H1 (cell line): ENCODE measurements around the gene AVPR2. TPM values are rescaled to one million over a fixed set of nuclear protein-coding genes. Genes with fewer than 3 reads are reported as not detected.
A peak's percentile ranks its signal among the peaks of the same experiment; 100 is the strongest.

Experiments
- CTCF ChIA-PET: fragments of 300-600 bp; sonication (Branson Sonifier 250); formaldehyde crosslinking; loops from one replicate; lab custom pipeline; 2021; ENCODE audit not compliant: partially characterized antibody; lab: Charles Lee
- POLR2A ChIA-PET: fragments of 300-600 bp; sonication (Branson Sonifier 250); formaldehyde crosslinking; loops from one replicate; lab custom pipeline; 2021; ENCODE audit warnings: inconsistent platforms; ENCODE audit not compliant: partially characterized antibody; lab: Charles Lee
- DNase-seq, 2 experiments: peaks; one replicate each; pipeline versions ENCODE4 v3.0.0 to v3.0.0-alpha.2; 2010 to 2022; ENCODE audit warnings: low spot score in 2 of 2, low read depth in 1 of 2, mixed read lengths in 1 of 2
- FAIRE-seq: peaks from 2 replicates; lab custom pipeline; 2011; peaks lifted over from hg19 to GRCh38; lab: Jason Lieb, UNC
- H2AFZ ChIP-seq: 2 replicates; pipeline ENCODE4 v1.8.1; 2012; ENCODE audit warnings: low read length, inconsistent platforms
- H2AK5ac ChIP-seq: 2 replicates; pipeline ENCODE4 v1.6.1; 2013; ENCODE audit warnings: low read depth, low read length
- H2BK120ac ChIP-seq: replicated peaks from 2 replicates; pipeline ENCODE3; 2013; ENCODE audit warnings: low read depth, low read length, inconsistent platforms
- H2BK12ac ChIP-seq: 2 replicates; pipeline ENCODE4 v1.6.1; 2013; ENCODE audit warnings: low read depth, low read length
- H2BK15ac ChIP-seq: 2 replicates; pipeline ENCODE4 v1.6.1; 2013; ENCODE audit warnings: low read length
- H2BK20ac ChIP-seq: 2 replicates; pipeline ENCODE4 v1.6.1; 2013; ENCODE audit warnings: low read length
- H2BK5ac ChIP-seq: 2 replicates; pipeline ENCODE4 v1.6.1; 2013; ENCODE audit warnings: low read depth, low read length
- H3K14ac ChIP-seq: 2 replicates; pipeline ENCODE4 v1.6.1; 2013; ENCODE audit warnings: inconsistent platforms; ENCODE audit not compliant: insufficient read length
- H3K18ac ChIP-seq: 2 replicates; pipeline ENCODE4 v1.6.1; 2013; ENCODE audit warnings: low read length; ENCODE audit errors: extremely low read depth
- H3K23ac ChIP-seq: 2 replicates; pipeline ENCODE4 v1.6.1; 2013; ENCODE audit warnings: inconsistent platforms; ENCODE audit not compliant: insufficient read length
- H3K23me2 ChIP-seq: 2 replicates; pipeline ENCODE4 v1.6.1; 2013; ENCODE audit warnings: low read depth, low read length
- H3K27ac ChIP-seq: 2 replicates; pipeline ENCODE4 v1.6.1; 2011; ENCODE audit warnings: low read depth, low read length, inconsistent platforms
- H3K27me3 ChIP-seq, 4 experiments: replicated peaks in 1 of 4; 1 replicate in 1 of 4; 2 replicates in 3 of 4; pipeline versions ENCODE4 v1.6.1 to v1.8.1; 2011 to 2013; ENCODE audit warnings: low read length in 3 of 4, mild to moderate bottlenecking in 3 of 4, inconsistent platforms in 2 of 4, mixed read lengths in 2 of 4, moderate library complexity in 1 of 4; ENCODE audit not compliant: control insufficient read depth in 3 of 4, insufficient read depth in 3 of 4; ENCODE audit errors: extremely low read depth in 1 of 4
- H3K36me3 ChIP-seq, 4 experiments: 2 replicates each; pipeline versions ENCODE4 v1.6.1 to v1.8.1; 2011 to 2013; ENCODE audit warnings: mild to moderate bottlenecking in 4 of 4, low read length in 3 of 4, moderate library complexity in 2 of 4, control low read depth in 1 of 4, inconsistent platforms in 1 of 4; ENCODE audit not compliant: insufficient read depth in 4 of 4, control insufficient read depth in 2 of 4
- H3K4ac ChIP-seq: replicated peaks from 2 replicates; pipeline ENCODE3; 2013; ENCODE audit warnings: low read length, low read depth, mixed read lengths, inconsistent platforms; ENCODE audit not compliant: insufficient read length
- H3K4me1 ChIP-seq, 4 experiments: replicated peaks in 1 of 4; 1 replicate in 1 of 4; 2 replicates in 3 of 4; pipeline versions ENCODE4 v1.6.1 to v1.8.1; 2011 to 2013; ENCODE audit warnings: low read length in 3 of 4, inconsistent platforms in 2 of 4, mixed read lengths in 1 of 4; ENCODE audit not compliant: insufficient read depth in 4 of 4, control insufficient read depth in 3 of 4
- H3K4me2 ChIP-seq, 2 experiments: 2 replicates each; pipeline versions ENCODE4 v1.6.1 to v1.8.1; 2011 to 2013; ENCODE audit warnings: low read depth in 2 of 2, low read length in 2 of 2, control low read depth in 1 of 2, inconsistent platforms in 1 of 2, mild to moderate bottlenecking in 1 of 2; ENCODE audit not compliant: insufficient read depth in 1 of 2
- H3K4me3 ChIP-seq, 4 experiments: fragments of 200-600, 300-600 bp in 1 of 4; sonication (generic), shearing (Covaris generic), sonication (Bioruptor Twin) in 1 of 4; 2 replicates each; pipeline versions ENCODE4 v1.5.1 to v1.8.1; 2011 to 2016; ENCODE audit warnings: low read length in 4 of 4, low read depth in 3 of 4, control low read depth in 2 of 4, inconsistent platforms in 2 of 4, mild to moderate bottlenecking in 2 of 4, mixed read lengths in 1 of 4, moderate library complexity in 1 of 4; ENCODE audit not compliant: insufficient read depth in 2 of 4; ENCODE audit errors: extremely low read depth in 1 of 4
- H3K56ac ChIP-seq: replicated peaks from 2 replicates; pipeline ENCODE3; 2013; ENCODE audit warnings: low read depth, mild to moderate bottlenecking, mixed read lengths, low read length, inconsistent platforms; ENCODE audit not compliant: insufficient read length
- H3K79me1 ChIP-seq: 2 replicates; pipeline ENCODE4 v1.6.1; 2013; ENCODE audit warnings: low read depth, low read length, control low read depth
- H3K79me2 ChIP-seq, 2 experiments: 2 replicates each; pipeline versions ENCODE4 v1.6.1 to v1.8.1; 2012 to 2013; ENCODE audit warnings: low read length in 2 of 2, mild to moderate bottlenecking in 2 of 2, inconsistent platforms in 1 of 2; ENCODE audit not compliant: insufficient read depth in 2 of 2, control insufficient read depth in 1 of 2
- H3K9ac ChIP-seq, 4 experiments: replicated peaks in 1 of 4; 1 replicate in 1 of 4; 2 replicates in 3 of 4; pipeline versions ENCODE4 v1.6.1 to v1.8.1; 2011 to 2013; ENCODE audit warnings: low read depth in 3 of 4, low read length in 3 of 4, control low read depth in 2 of 4, mild to moderate bottlenecking in 2 of 4, moderate library complexity in 2 of 4, inconsistent platforms in 1 of 4; ENCODE audit errors: extremely low read depth in 1 of 4
- H3K9me3 ChIP-seq, 2 experiments: 2 replicates each; pipeline versions ENCODE4 v1.6.1 to v1.8.1; 2012 to 2013; ENCODE audit warnings: mild to moderate bottlenecking in 2 of 2, moderate library complexity in 2 of 2, control low read depth in 1 of 2, inconsistent platforms in 1 of 2, low read depth in 1 of 2, low read length in 1 of 2, mixed read lengths in 1 of 2; ENCODE audit not compliant: insufficient read depth in 2 of 2
- H4K20me1 ChIP-seq, 2 experiments: replicated peaks in 1 of 2; 2 replicates each; pipeline versions ENCODE3 to v1.8.1; 2011 to 2013; ENCODE audit warnings: inconsistent platforms in 2 of 2, low read length in 2 of 2, mild to moderate bottlenecking in 1 of 2; ENCODE audit not compliant: insufficient read depth in 2 of 2, control insufficient read depth in 1 of 2
- H4K5ac ChIP-seq: 2 replicates; pipeline ENCODE4 v1.6.1; 2013; ENCODE audit warnings: low read length, low read depth, mixed read lengths, inconsistent platforms; ENCODE audit not compliant: insufficient read length
- H4K8ac ChIP-seq: 2 replicates; pipeline ENCODE4 v1.8.0; 2013; ENCODE audit warnings: mild to moderate bottlenecking, moderate library complexity, low read length, inconsistent platforms; ENCODE audit not compliant: insufficient read depth; ENCODE audit errors: extremely low read depth
- H4K91ac ChIP-seq: replicated peaks from 2 replicates; pipeline ENCODE3; 2013; ENCODE audit warnings: low read length, mixed read lengths, inconsistent platforms; ENCODE audit not compliant: insufficient read length
- KDM4A ChIP-seq: IDR thresholded peaks from one replicate; pipeline ENCODE4 v1.7.1; 2012; ENCODE audit warnings: low read depth, mild to moderate bottlenecking, moderate library complexity, low read length, inconsistent platforms; ENCODE audit not compliant: severe bottlenecking
- POLR2AphosphoS5 ChIP-seq: IDR thresholded peaks from 2 replicates; pipeline ENCODE4 v1.6.1; 2011; ENCODE audit warnings: low read depth, low read length
- SIN3A ChIP-seq, 2 experiments: IDR thresholded peaks in 1 of 2; conservative IDR thresholded peaks in 1 of 2; 2 replicates each; pipeline ENCODE4 v1.6.1; 2011 to 2012; ENCODE audit warnings: low read length in 2 of 2, improper control_type of control experiment in 1 of 2, low read depth in 1 of 2, mild to moderate bottlenecking in 1 of 2
- SP1 ChIP-seq: IDR thresholded peaks from 2 replicates; pipeline ENCODE4 v1.6.1; 2011; ENCODE audit warnings: low read depth, low read length
- SRF ChIP-seq: IDR thresholded peaks from 2 replicates; pipeline ENCODE4 v1.6.1; 2011; ENCODE audit warnings: mild to moderate bottlenecking, low read depth, low read length, moderate library complexity
- USF2 ChIP-seq: IDR thresholded peaks from 2 replicates; pipeline ENCODE4 v1.6.1; 2011; ENCODE audit warnings: low read length, improper control_type of control experiment
- WGBS, 2 experiments: shearing (Covaris generic) in 1 of 2; methylation state at CpG; one replicate each; pipeline versions ENCODE4 v1.1.6 to v1.1.7; 2013 to 2015; ENCODE audit warnings: low lambda C conversion rate in 2 of 2, mixed read lengths in 2 of 2, inconsistent platforms in 1 of 2, low coverage in 1 of 2, missing lambda C conversion rate in 1 of 2; ENCODE audit not compliant: insufficient replicate concordance in 2 of 2, insufficient coverage in 1 of 2, insufficient read length in 1 of 2; ENCODE audit errors: extremely low coverage in 1 of 2, missing lambda C conversion rate in 1 of 2; 5-methylcytosine and 5-hydroxymethylcytosine counted together
- polyA plus RNA-seq, 7 experiments: library from polyadenylated mRNA; depleted of rRNA in 3 of 7; stranded (reverse) in 5 of 7; unstranded in 2 of 7; fragments of >200 nt in 5 of 7; fragments of 200-250 nt in 2 of 7; gene quantifications; 1 replicate in 5 of 7; 2 replicates in 1 of 7; 4 replicates in 1 of 7; pipeline versions ENCODE4 v1.2.1 to v1.2.3, GENCODE V29; 2011 to 2013; ENCODE audit warnings: missing spikeins in 2 of 7, mixed read lengths in 2 of 7
- total RNA-seq: library from RNA; stranded (reverse); fragmentation: NEBNext Ultra II Directional; extraction: Animal tissue kit (Norgen Biotek cat#: 25700); gene quantifications from 2 replicates; pipeline ENCODE4 v1.2.1, GENCODE V29; 2021

Gene AVPR2
- total and polyA plus RNA-seq, 2 of the 8 experiments (the other 6 are each of a cell fraction or from before 2014, with no cell fraction given) = 0.09 TPM; not detected in 1

- Histone ChIP-seq H3K18ac (no peak overlapping the region; the same call in 1 of the 2 replicates), H2BK20ac (no peak overlapping the region; the same call in 1 of the 2 replicates), H4K5ac (no peak overlapping the region), H3K23me2 (peaks cover 3% of the 10 kb centered on the region; the same call in 1 of the 2 replicates), H3K9me3 (no peaks in the 10 kb centered on the region), H3K79me2 (no peaks in the 10 kb centered on the region), H2BK12ac (no peak overlapping the region; the same call in 1 of the 2 replicates), H2AK5ac (no peak overlapping the region), H3K27me3 (no peaks in the 10 kb centered on the region), H3K4me1 (peaks cover 0 to 12% (median 0%) of the 10 kb centered on the region in 4 experiments; a peak in 1 of 7 replicates), H3K4me3 (no peak overlapping the region), H3K56ac (no peak overlapping the region), H2AFZ (no peak overlapping the region), H4K20me1 (peaks cover 0 to 4% of the 10 kb centered on the region in 2 experiments), H3K36me3 (no peaks in the 10 kb centered on the region), H4K8ac (no peak overlapping the region), H3K79me1 (no peaks in the 10 kb centered on the region), H3K9ac (no peak overlapping the region), H3K4me2 (no peak overlapping the region), H3K14ac (no peak overlapping the region), H3K4ac (no peak overlapping the region), H2BK120ac (no peak overlapping the region), H3K23ac (no peak overlapping the region), H2BK5ac (0 out of 2 replicates have a peak overlapping the region, but pooled peaks have one; percentile 44), H4K91ac (no peak overlapping the region), H2BK15ac (peak overlapping the region; percentile 5; the same call in 1 of the 2 replicates), H3K27ac (no peak overlapping the region)
- FAIRE-seq (no peak), DNase-seq (no peak)
- ChIA-PET POLR2A (interaction anchor here (1.1 kb wide), 1 partner anchor 20 kb away, joined by 3 read pairs; no protein-coding TSS in a partner anchor), CTCF (interaction anchor here (1.1 kb wide), 1 partner anchor 22 kb away, joined by 3 read pairs; no protein-coding TSS in a partner anchor)
- TF ChIP-seq KDM4A = no peak
- TF ChIP-seq SP1 = no peak
- TF ChIP-seq USF2 = no peak
- no peak for TF ChIP-seq SIN3A (conservative IDR thresholded peaks at IDR 0.05 in 1 of 2, IDR thresholded peaks at IDR 0.05 in 1 of 2; ENCODE audit: low read depth in 1 of 2, low read length in 2 of 2)
- TF ChIP-seq SRF = no peak
- peak; percentile 26; the same call in 1 of the 2 replicates for TF ChIP-seq POLR2AphosphoS5
- WGBS, 2 experiments = 85% methylated on average over 11 of the region's 18 CpGs; no CpG with 5 or more reads in 1 of the 2 experiments
Observed at GRCh38 chrX:153903238-153903980, 1.1 kb upstream of the AVPR2 start.
